SJSA1 (cell line): Measurements from ENCODE around the gene PTPRG. TPM values are rescaled to one million over a fixed set of nuclear protein-coding genes. Genes with fewer than 3 reads are reported as not detected.

Source experiments
- DNase-seq, 2 experiments: peaks; one replicate each; pipeline ENCODE4 v3.0.0-alpha.2; 2015 to 2020; ENCODE audit warnings: low spot score in 2 of 2, low read depth in 1 of 2
- H3K27ac ChIP-seq: fragments of 250-450 bp; sonication (Bioruptor Pico); 2 replicates; pipeline ENCODE4 v1.5.1; 2020; ENCODE audit warnings: mild to moderate bottlenecking, moderate library complexity
- H3K27me3 ChIP-seq: fragments of 250-450 bp; sonication (Bioruptor Pico); replicated peaks from 2 replicates; pipeline ENCODE4 v1.5.1; 2020; ENCODE audit warnings: mild to moderate bottlenecking, moderate library complexity
- H3K36me3 ChIP-seq: fragments of 250-450 bp; sonication (Bioruptor Pico); 2 replicates; pipeline ENCODE4 v1.5.1; 2020; ENCODE audit warnings: mild to moderate bottlenecking
- H3K4me1 ChIP-seq: fragments of 250-450 bp; sonication (Bioruptor Pico); replicated peaks from 2 replicates; pipeline ENCODE4 v1.6.1; 2021; ENCODE audit warnings: mild to moderate bottlenecking
- H3K4me3 ChIP-seq: fragments of 250-450 bp; sonication (Bioruptor Pico); 2 replicates; pipeline ENCODE4 v1.5.1; 2020; ENCODE audit warnings: mild to moderate bottlenecking
- H3K9me3 ChIP-seq: fragments of 250-450 bp; sonication (Bioruptor Pico); replicated peaks from 2 replicates; pipeline ENCODE4 v1.5.1; 2020; ENCODE audit warnings: mild to moderate bottlenecking
- total RNA-seq: library from RNA; depleted of rRNA; stranded (reverse); fragments of >200 nt; shearing (Covaris generic); gene quantifications from 2 replicates; pipeline ENCODE4 v1.2.3, GENCODE V29; 2014

PTPRG gene
- total RNA-seq, 1 experiment from 2014 or later = 18.5 TPM

GRCh38 chr3:62252438-62253157 is 691.2 kb downstream of the PTPRG start:
- no peak for DNase-seq
- Histone ChIP-seq H3K36me3 (no peaks in the 10 kb centered on the region), H3K4me1 (no peaks in the 10 kb centered on the region), H3K27ac (no peak overlapping the region), H3K9me3 (no peaks in the 10 kb centered on the region), H3K27me3 (no peaks in the 10 kb centered on the region), H3K4me3 (no peak overlapping the region)

GRCh38 chr3:62253971-62254370 is 692.6 kb downstream of the PTPRG start:
- DNase-seq = no peak
- Histone ChIP-seq H3K27me3 (no peaks in the 10 kb centered on the region), H3K4me1 (no peaks in the 10 kb centered on the region), H3K27ac (no peak overlapping the region), H3K36me3 (no peaks in the 10 kb centered on the region), H3K4me3 (no peak overlapping the region), H3K9me3 (no peaks in the 10 kb centered on the region)

GRCh38 chr3:62255758-62256157 is 694.4 kb downstream of the PTPRG start:
- Histone ChIP-seq H3K4me1 (no peaks in the 10 kb centered on the region), H3K27ac (no peak overlapping the region), H3K27me3 (no peaks in the 10 kb centered on the region), H3K4me3 (no peak overlapping the region), H3K9me3 (no peaks in the 10 kb centered on the region), H3K36me3 (no peaks in the 10 kb centered on the region)
- no peak for DNase-seq

GRCh38 chr3:62259924-62260323 is 698.6 kb downstream of the PTPRG start:
- Histone ChIP-seq H3K4me1 (no peaks in the 10 kb centered on the region), H3K27me3 (no peaks in the 10 kb centered on the region), H3K9me3 (no peaks in the 10 kb centered on the region), H3K27ac (no peak overlapping the region), H3K36me3 (no peaks in the 10 kb centered on the region), H3K4me3 (no peak overlapping the region)
- no peak for DNase-seq

- Histone ChIP-seq H3K4me1 (no peaks in the 10 kb centered on the region), H3K36me3 (no peaks in the 10 kb centered on the region), H3K27me3 (no peaks in the 10 kb centered on the region), H3K27ac (no peak overlapping the region), H3K9me3 (no peaks in the 10 kb centered on the region), H3K4me3 (no peak overlapping the region)
- DNase-seq = no peak
These were observed 699.3 kb downstream of the PTPRG start for GRCh38 chr3:62260655-62261054.

GRCh38 chr3:62261121-62261520 is 699.8 kb downstream of the PTPRG start:
- no peak for DNase-seq
- H3K4me3 ChIP-seq = no peak overlapping the region
- H3K27me3 ChIP-seq = no peaks in the 10 kb centered on the region
- no peaks in the 10 kb centered on the region for H3K36me3 ChIP-seq
- H3K27ac ChIP-seq = no peak overlapping the region
- no peaks in the 10 kb centered on the region for H3K9me3 ChIP-seq
- H3K4me1 ChIP-seq = no peaks in the 10 kb centered on the region

- Histone ChIP-seq H3K27me3 (no peaks in the 10 kb centered on the region), H3K27ac (no peak overlapping the region), H3K4me3 (no peak overlapping the region), H3K9me3 (no peaks in the 10 kb centered on the region), H3K36me3 (no peaks in the 10 kb centered on the region), H3K4me1 (no peaks in the 10 kb centered on the region)
- no peak for DNase-seq
These were observed 700.4 kb downstream of the PTPRG start for GRCh38 chr3:62261736-62262135.

DNA sequence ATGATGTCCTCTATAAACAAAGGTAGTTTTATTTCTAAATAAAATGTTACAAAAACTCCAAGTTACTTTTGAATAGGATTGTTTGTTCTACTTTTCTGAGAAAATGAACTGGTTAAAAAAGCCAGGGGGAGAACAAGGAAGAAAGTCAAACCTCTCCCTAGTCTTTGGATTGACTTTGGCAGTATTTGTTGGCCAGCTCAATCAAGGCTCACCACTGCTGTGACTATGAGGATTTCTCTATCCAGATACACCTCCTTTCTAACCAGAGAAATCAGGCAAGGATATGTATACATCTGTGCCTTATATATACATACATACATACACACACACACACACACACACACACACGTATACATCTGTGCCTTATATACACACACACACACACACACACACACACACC is 704.2 kb downstream of the PTPRG start:
- H3K27me3 ChIP-seq = no peaks in the 10 kb centered on the region
- no peak overlapping the region for H3K4me3 ChIP-seq
- no peaks in the 10 kb centered on the region for H3K9me3 ChIP-seq
- no peaks in the 10 kb centered on the region for H3K4me1 ChIP-seq
- H3K36me3 ChIP-seq = no peaks in the 10 kb centered on the region
- no peak overlapping the region for H3K27ac ChIP-seq
- DNase-seq = no peak

GRCh38 chr3:62266668-62267283 is 705.4 kb downstream of the PTPRG start:
- Histone ChIP-seq H3K36me3 (no peaks in the 10 kb centered on the region), H3K4me3 (no peak overlapping the region), H3K4me1 (no peaks in the 10 kb centered on the region), H3K27ac (no peak overlapping the region), H3K27me3 (no peaks in the 10 kb centered on the region), H3K9me3 (no peaks in the 10 kb centered on the region)
- no peak for DNase-seq

DNA sequence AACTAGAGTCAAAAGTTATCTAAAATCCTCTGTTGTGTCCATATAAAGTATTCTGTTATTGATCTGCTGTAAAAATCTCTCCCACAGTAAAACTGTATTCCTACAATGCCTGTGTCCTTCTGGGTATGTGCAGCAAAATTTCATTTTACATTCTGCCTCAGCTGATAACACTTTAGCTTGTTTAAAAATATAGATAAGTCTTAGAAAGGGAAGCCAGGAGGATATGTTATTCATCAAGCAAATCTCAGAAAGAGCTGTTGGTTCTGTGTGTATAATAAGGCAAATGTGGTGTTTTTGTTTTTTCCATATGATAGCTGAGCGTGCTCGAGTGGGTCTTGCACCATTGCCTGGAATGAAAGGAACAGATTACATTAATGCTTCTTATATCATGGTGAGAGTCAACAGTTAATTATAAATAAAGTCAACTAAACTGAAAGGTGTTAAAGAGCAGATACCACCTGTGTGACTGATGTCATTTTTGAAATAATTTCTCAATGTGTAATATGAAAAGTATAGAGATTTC is 715.3 kb downstream of the PTPRG start:
- Histone ChIP-seq H3K27ac (no peak overlapping the region), H3K4me1 (no peaks in the 10 kb centered on the region), H3K4me3 (no peak overlapping the region), H3K27me3 (no peaks in the 10 kb centered on the region), H3K9me3 (no peaks in the 10 kb centered on the region), H3K36me3 (no peaks in the 10 kb centered on the region)
- DNase-seq = no peak

- Histone ChIP-seq H3K27ac (no peak overlapping the region), H3K36me3 (no peaks in the 10 kb centered on the region), H3K27me3 (no peaks in the 10 kb centered on the region), H3K4me3 (no peak overlapping the region), H3K4me1 (no peaks in the 10 kb centered on the region), H3K9me3 (no peaks in the 10 kb centered on the region)
- DNase-seq = no peak
These were observed 716.1 kb downstream of the PTPRG start for GRCh38 chr3:62277450-62277849.

DNA sequence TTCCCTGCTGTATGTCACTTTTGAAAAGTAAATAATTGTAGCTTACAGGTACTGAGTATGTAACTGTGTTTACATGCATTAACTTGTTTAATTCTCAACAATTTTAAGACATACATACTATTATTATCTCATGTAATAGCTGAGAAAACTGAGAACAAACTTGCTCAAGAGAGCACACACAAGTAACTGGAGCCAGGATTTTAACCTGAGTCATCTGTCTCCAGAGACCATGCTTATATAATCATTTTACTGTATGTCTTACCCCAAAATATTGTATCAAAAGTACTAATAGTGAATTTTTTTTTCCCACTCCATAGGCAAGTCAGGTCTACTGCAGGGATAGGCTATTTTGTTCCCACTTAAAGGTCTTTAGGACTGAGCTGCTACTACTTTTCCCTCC is 716.6 kb downstream of the PTPRG start:
- no peak overlapping the region for H3K4me3 ChIP-seq
- H3K27ac ChIP-seq = no peak overlapping the region
- DNase-seq = no peak
- no peaks in the 10 kb centered on the region for H3K9me3 ChIP-seq
- no peaks in the 10 kb centered on the region for H3K4me1 ChIP-seq
- no peaks in the 10 kb centered on the region for H3K36me3 ChIP-seq
- no peaks in the 10 kb centered on the region for H3K27me3 ChIP-seq

- H3K9me3 ChIP-seq = no peaks in the 10 kb centered on the region
- no peaks in the 10 kb centered on the region for H3K36me3 ChIP-seq
- no peak overlapping the region for H3K4me3 ChIP-seq
- H3K27me3 ChIP-seq = no peaks in the 10 kb centered on the region
- no peak for DNase-seq
- no peak overlapping the region for H3K27ac ChIP-seq
- no peaks in the 10 kb centered on the region for H3K4me1 ChIP-seq
These were observed 720.4 kb downstream of the PTPRG start for GRCh38 chr3:62281726-62282125.

DNA sequence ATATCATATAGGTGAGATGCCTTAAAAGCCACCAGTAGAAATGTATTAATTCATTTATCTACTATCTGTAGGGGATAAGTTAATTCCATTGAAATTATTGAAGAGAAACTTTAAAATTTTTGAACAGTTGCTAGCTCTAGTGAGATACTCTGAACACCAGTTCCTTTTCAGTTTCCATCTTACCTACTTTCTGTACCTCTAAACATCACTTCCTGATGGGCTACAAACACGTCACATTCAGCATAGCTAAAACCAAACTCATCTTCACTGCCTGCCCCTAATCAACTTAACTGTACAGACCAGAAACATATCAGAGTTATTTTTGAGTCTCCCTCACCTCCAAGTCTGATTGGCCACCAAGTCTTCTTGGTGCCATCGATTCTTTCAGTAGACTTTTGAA is 723.1 kb downstream of the PTPRG start:
- Histone ChIP-seq H3K36me3 (no peaks in the 10 kb centered on the region), H3K4me3 (no peak overlapping the region), H3K27me3 (no peaks in the 10 kb centered on the region), H3K27ac (no peak overlapping the region), H3K4me1 (no peaks in the 10 kb centered on the region), H3K9me3 (no peaks in the 10 kb centered on the region)
- DNase-seq = no peak
